Kidney glomerular epithelial cell (primary cell): ENCODE data around the gene GBGT1.

Experiments used
- DNase-seq: peaks from one replicate; lab custom pipeline; 2025; lab: John Stamatoyannopoulos, UW

GBGT1 gene

GRCh38 chr9:133113949-133114885 is 49.5 kb downstream of the GBGT1 start:
- no peak for DNase-seq

GRCh38 chr9:133113163-133113948 is 50.4 kb downstream of the GBGT1 start:
- DNase-seq, result no peak

GRCh38 chr9:133112663-133113026 is 51.1 kb downstream of the GBGT1 start:
- DNase-seq, result no peak

- no peak for DNase-seq
Observed at GRCh38 chr9:133111808-133112662, 51.7 kb downstream of the GBGT1 start.

- DNase-seq, result no peak
Observed at GRCh38 chr9:133109931-133110650, 53.6 kb downstream of the GBGT1 start.

GRCh38 chr9:133108794-133109641 is 54.7 kb downstream of the GBGT1 start:
- no peak for DNase-seq

- no peak for DNase-seq
Observed at GRCh38 chr9:133107961-133108793, 55.5 kb downstream of the GBGT1 start.

- no peak for DNase-seq
Observed at GRCh38 chr9:133107245-133107722, 56.4 kb downstream of the GBGT1 start.

GRCh38 chr9:133106511-133107244 is 57.0 kb downstream of the GBGT1 start:
- no peak for DNase-seq

GRCh38 chr9:133105461-133105770 is 58.3 kb downstream of the GBGT1 start:
- DNase-seq, result no peak

- DNase-seq, result no peak
Observed at GRCh38 chr9:133104718-133105460, 58.8 kb downstream of the GBGT1 start.

GRCh38 chr9:133103987-133104505 is 59.7 kb downstream of the GBGT1 start:
- no peak for DNase-seq

- peak; percentile 27 for DNase-seq
Observed at GRCh38 chr9:133103183-133103986, 60.3 kb downstream of the GBGT1 start.
